ENCODE measurements around the gene PCSK5. TPM values are rescaled to one million over a fixed set of nuclear protein-coding genes. Genes with fewer than 3 reads are reported as not detected.
A peak's percentile ranks its signal among the peaks of the same experiment; 100 is the strongest.

PCSK5 gene
- total RNA-seq (2014; rRNA removed; shearing (Covaris generic)) (not detected in 2 replicates), total RNA-seq (2022) (0.76 and 1.1 TPM in 2 replicates), Bru-seq, nascent RNA (percentile 25 among the genes with signal in this experiment), BruChase-seq, experiment 1, labeled RNA remaining after a 6-hour chase (percentile 20 among the genes with signal in this experiment), BruChase-seq, experiment 2, labeled RNA remaining after a 2-hour chase (percentile 22 among the genes with signal in this experiment)
- long read RNA-seq: 0 reads

DNA sequence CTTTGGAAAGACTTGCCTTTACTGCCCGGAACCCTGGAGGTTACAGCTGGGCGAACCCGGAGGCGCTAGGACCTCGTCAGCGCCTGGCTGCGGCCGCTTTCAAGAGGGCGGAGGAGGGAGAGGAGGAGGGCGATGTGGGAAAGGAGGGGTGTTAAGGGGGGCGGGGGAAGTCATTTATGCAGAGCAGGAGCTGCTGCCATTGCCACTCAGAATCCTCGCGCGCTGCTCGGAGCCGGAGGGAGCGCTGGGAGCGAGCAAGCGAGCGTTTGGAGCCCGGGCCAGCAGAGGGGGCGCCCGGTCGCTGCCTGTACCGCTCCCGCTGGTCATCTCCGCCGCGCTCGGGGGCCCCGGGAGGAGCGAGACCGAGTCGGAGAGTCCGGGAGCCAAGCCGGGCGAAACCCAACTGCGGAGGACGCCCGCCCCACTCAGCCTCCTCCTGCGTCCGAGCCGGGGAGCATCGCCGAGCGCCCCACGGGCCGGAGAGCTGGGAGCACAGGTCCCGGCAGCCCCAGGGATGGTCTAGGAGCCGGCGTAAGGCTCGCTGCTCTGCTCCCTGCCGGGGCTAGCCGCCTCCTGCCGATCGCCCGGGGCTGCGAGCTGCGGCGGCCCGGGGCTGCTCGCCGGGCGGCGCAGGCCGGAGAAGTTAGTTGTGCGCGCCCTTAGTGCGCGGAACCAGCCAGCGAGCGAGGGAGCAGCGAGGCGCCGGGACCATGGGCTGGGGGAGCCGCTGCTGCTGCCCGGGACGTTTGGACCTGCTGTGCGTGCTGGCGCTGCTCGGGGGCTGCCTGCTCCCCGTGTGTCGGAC, at the start of gene PCSK5:
PCSK5 (plus strand) TSS at position 202 of the 805 bp plus-strand sequence; CDS start at position 711, 509 bp downstream.
- Histone ChIP-seq H3K9me3 (ENCODE audit: low read length) (no peaks in the 10 kb centered on the region), H3K4me3 (ENCODE audit: low read depth, low read length, poor library complexity, severe bottlenecking) (peak within 1 kb of the TSS; percentile 65), H4K20me1 (ENCODE audit: insufficient read depth, low read length) (no peaks in the 10 kb centered on the region), H3K27ac (ENCODE audit: low read depth, low read length, poor library complexity, severe bottlenecking) (no peak within 1 kb of the TSS), H2AFZ (ENCODE audit: low read length) (peak within 1 kb of the TSS; percentile 93), H3K79me2 (ENCODE audit: insufficient read depth, low read depth, low read length) (no peaks in the 10 kb centered on the region), H3K4me1 (ENCODE audit: insufficient read depth, low read length, poor library complexity, severe bottlenecking) (no peaks in the 10 kb centered on the region), H3K9me2 (ENCODE audit: insufficient read depth, low read length) (no peaks in the 10 kb centered on the region), H3K36me3 (ENCODE audit: insufficient read depth, low read length) (no peaks in the 10 kb centered on the region), H3K4me2 (ENCODE audit: low read length) (peak within 1 kb of the TSS; percentile 69)
- DNase-seq (ENCODE audit: low spot score): peak; percentile 53
- ChIA-PET POLR2A (no interaction called here), CTCF (ENCODE audit: unreplicated experiment) (no interaction called here)
- TF ChIP-seq EZH2phosphoT487 (IDR thresholded peaks at IDR 0.05; ENCODE audit: borderline replicate concordance, low read depth, low read length) (no peak), CTCF (conservative IDR thresholded peaks at IDR 0.05; ENCODE audit: low read length) (no peak)
- no TSS peak for BruUV-seq (replicated peaks)
- intact Hi-C loops (cut with micrococcal nuclease; ENCODE audit: unreplicated experiment): loop anchor here (2.0 kb wide), 1 partner anchor 20 kb away; no protein-coding TSS in a partner anchor

- TF ChIP-seq EZH2phosphoT487 (IDR thresholded peaks at IDR 0.05; ENCODE audit: borderline replicate concordance, low read depth, low read length): no peak
- no peak for TF ChIP-seq CTCF (conservative IDR thresholded peaks at IDR 0.05; ENCODE audit: low read length)
- no peak overlapping the region for H3K4me3 ChIP-seq (ENCODE audit: low read depth, low read length, poor library complexity, severe bottlenecking)
- H3K9me3 ChIP-seq (ENCODE audit: low read length): no peaks in the 10 kb centered on the region
- no peak overlapping the region for H3K27ac ChIP-seq (ENCODE audit: low read depth, low read length, poor library complexity, severe bottlenecking)
- H3K36me3 ChIP-seq (ENCODE audit: insufficient read depth, low read length): no peaks in the 10 kb centered on the region
- H3K4me1 ChIP-seq (ENCODE audit: insufficient read depth, low read length, poor library complexity, severe bottlenecking): no peaks in the 10 kb centered on the region
- DNase-seq (ENCODE audit: low spot score): no peak
- intact Hi-C loops (cut with micrococcal nuclease; ENCODE audit: unreplicated experiment): no loop called here
- H4K20me1 ChIP-seq (ENCODE audit: insufficient read depth, low read length): no peaks in the 10 kb centered on the region
- ChIA-PET POLR2A (interaction anchor here (0.7 to 1.4 kb wide), 3 partner anchors 11 to 1748 kb away, joined by 3 to 5 read pairs (median 3); no protein-coding TSS in a partner anchor), CTCF (ENCODE audit: unreplicated experiment) (no interaction called here)
- no peaks in the 10 kb centered on the region for H3K9me2 ChIP-seq (ENCODE audit: insufficient read depth, low read length)
- BruUV-seq (replicated peaks): no TSS peak
- H3K4me2 ChIP-seq (ENCODE audit: low read length): no peak overlapping the region
- H2AFZ ChIP-seq (ENCODE audit: low read length): no peak overlapping the region
- no peaks in the 10 kb centered on the region for H3K79me2 ChIP-seq (ENCODE audit: insufficient read depth, low read depth, low read length)
Observed at GRCh38 chr9:75844321-75844720, 46.2 kb upstream of the PCSK5 start.

GRCh38 chr9:75845806-75846205, 44.7 kb upstream of the PCSK5 start:
- H3K4me2 ChIP-seq (ENCODE audit: low read length): no peak overlapping the region
- no peaks in the 10 kb centered on the region for H4K20me1 ChIP-seq (ENCODE audit: insufficient read depth, low read length)
- CTCF ChIA-PET (ENCODE audit: unreplicated experiment): no interaction called here
- H3K36me3 ChIP-seq (ENCODE audit: insufficient read depth, low read length): no peaks in the 10 kb centered on the region
- no peak overlapping the region for H3K4me3 ChIP-seq (ENCODE audit: low read depth, low read length, poor library complexity, severe bottlenecking)
- no peak for DNase-seq (ENCODE audit: low spot score)
- BruUV-seq (replicated peaks): no TSS peak
- H3K9me3 ChIP-seq (ENCODE audit: low read length): no peaks in the 10 kb centered on the region
- intact Hi-C loops (cut with micrococcal nuclease; ENCODE audit: unreplicated experiment): no loop called here
- H3K79me2 ChIP-seq (ENCODE audit: insufficient read depth, low read depth, low read length): no peaks in the 10 kb centered on the region
- POLR2A ChIA-PET: no interaction called here
- no peak overlapping the region for H2AFZ ChIP-seq (ENCODE audit: low read length)
- H3K4me1 ChIP-seq (ENCODE audit: insufficient read depth, low read length, poor library complexity, severe bottlenecking): no peaks in the 10 kb centered on the region
- no peak overlapping the region for H3K27ac ChIP-seq (ENCODE audit: low read depth, low read length, poor library complexity, severe bottlenecking)
- no peaks in the 10 kb centered on the region for H3K9me2 ChIP-seq (ENCODE audit: insufficient read depth, low read length)
- TF ChIP-seq EZH2phosphoT487 (IDR thresholded peaks at IDR 0.05; ENCODE audit: borderline replicate concordance, low read depth, low read length): no peak
- no peak for TF ChIP-seq CTCF (conservative IDR thresholded peaks at IDR 0.05; ENCODE audit: low read length)

Measured in OCI-LY7 (cell line).